ENCODE measurements around the gene DMD. TPM values are rescaled to one million over a fixed set of nuclear protein-coding genes. Genes with fewer than 3 reads are reported as not detected.

Gene DMD
- total RNA-seq, 1 experiment from 2014 or later: 47.2 TPM

- ChIA-PET POLR2A (no interaction called here), CTCF (no interaction called here)
- no peaks in the 10 kb centered on the region for H3K36me3 Mint-ChIP-seq (ENCODE audit: insufficient read depth, unreplicated experiment)
- H3K27me3 Mint-ChIP-seq (ENCODE audit: insufficient read depth, unreplicated experiment): no peaks in the 10 kb centered on the region
- H3K4me1 Mint-ChIP-seq (ENCODE audit: low read depth, unreplicated experiment): peaks cover 14% of the 10 kb centered on the region
- Histone ChIP-seq H3K9me3 (no peaks in the 10 kb centered on the region), H3K36me3 (ENCODE audit: control insufficient read depth, insufficient read depth, low read length) (no peaks in the 10 kb centered on the region), H3K4me3 (ENCODE audit: low read depth, low read length) (no peak overlapping the region), H3K27me3 (replicated peaks; ENCODE audit: control insufficient read depth, insufficient read depth, low read length) (no peaks in the 10 kb centered on the region), H3K4me1 (no peaks in the 10 kb centered on the region)
- DNase-seq: no peak
- H3K27ac Mint-ChIP-seq (ENCODE audit: unreplicated experiment): no peak overlapping the region
- no peaks in the 10 kb centered on the region for H3K9me3 Mint-ChIP-seq (ENCODE audit: unreplicated experiment)
- TF ChIP-seq, protein P1, sequence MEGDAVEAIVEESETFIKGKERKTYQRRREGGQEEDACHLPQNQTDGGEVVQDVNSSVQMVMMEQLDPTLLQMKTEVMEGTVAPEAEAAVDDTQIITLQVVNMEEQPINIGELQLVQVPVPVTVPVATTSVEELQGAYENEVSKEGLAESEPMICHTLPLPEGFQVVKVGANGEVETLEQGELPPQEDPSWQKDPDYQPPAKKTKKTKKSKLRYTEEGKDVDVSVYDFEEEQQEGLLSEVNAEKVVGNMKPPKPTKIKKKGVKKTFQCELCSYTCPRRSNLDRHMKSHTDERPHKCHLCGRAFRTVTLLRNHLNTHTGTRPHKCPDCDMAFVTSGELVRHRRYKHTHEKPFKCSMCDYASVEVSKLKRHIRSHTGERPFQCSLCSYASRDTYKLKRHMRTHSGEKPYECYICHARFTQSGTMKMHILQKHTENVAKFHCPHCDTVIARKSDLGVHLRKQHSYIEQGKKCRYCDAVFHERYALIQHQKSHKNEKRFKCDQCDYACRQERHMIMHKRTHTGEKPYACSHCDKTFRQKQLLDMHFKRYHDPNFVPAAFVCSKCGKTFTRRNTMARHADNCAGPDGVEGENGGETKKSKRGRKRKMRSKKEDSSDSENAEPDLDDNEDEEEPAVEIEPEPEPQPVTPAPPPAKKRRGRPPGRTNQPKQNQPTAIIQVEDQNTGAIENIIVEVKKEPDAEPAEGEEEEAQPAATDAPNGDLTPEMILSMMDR (IDR thresholded peaks at IDR 0.05; ENCODE audit: insufficient read depth in 1 of 2, low read depth in 1 of 2, low read length in 1 of 2, severe bottlenecking in 1 of 2, unreplicated experiment in 1 of 2): no peak
- intact Hi-C loops (cut with micrococcal nuclease; ENCODE audit: unreplicated experiment): no loop called here
- BruUV-seq (replicated peaks): no TSS peak
- no peak overlapping the region for H3K4me3 Mint-ChIP-seq (ENCODE audit: unreplicated experiment)
Observed at GRCh38 chrX:31307952-31308351, 1903.4 kb downstream of the DMD start.

DNA sequence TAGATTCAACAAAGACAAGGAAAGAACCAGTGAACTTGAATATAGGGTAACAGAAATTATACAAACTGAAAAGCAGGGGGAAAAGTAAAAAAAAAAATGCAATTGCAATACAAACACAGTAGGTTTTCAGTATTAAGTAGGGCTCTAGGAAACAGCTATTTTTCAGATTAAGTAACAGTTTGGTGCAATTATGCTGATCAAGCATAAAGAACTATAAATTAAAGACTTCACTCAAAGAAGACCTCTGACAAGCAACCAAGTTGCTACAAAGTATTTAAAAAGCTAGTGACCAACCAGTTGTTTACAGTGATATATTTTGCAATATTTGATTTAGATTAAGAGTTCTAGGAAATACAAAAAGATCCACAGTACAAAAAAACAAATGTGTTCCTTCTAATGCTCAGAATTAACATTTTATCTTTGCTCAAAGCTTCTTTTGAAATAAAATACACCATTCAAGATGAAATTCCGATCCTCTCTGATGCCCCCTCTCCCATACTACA, 1908.7 kb downstream of the DMD start:
- no peaks in the 10 kb centered on the region for H3K27me3 Mint-ChIP-seq (ENCODE audit: insufficient read depth, unreplicated experiment)
- Histone ChIP-seq H3K4me1 (peaks cover 12% of the 10 kb centered on the region), H3K9me3 (no peaks in the 10 kb centered on the region), H3K36me3 (ENCODE audit: control insufficient read depth, insufficient read depth, low read length) (no peaks in the 10 kb centered on the region), H3K27me3 (replicated peaks; ENCODE audit: control insufficient read depth, insufficient read depth, low read length) (no peaks in the 10 kb centered on the region), H3K4me3 (ENCODE audit: low read depth, low read length) (no peak overlapping the region)
- CTCF ChIA-PET: no interaction called here
- no peaks in the 10 kb centered on the region for H3K9me3 Mint-ChIP-seq (ENCODE audit: unreplicated experiment)
- POLR2A ChIA-PET: no interaction called here
- peaks cover 26% of the 10 kb centered on the region for H3K4me1 Mint-ChIP-seq (ENCODE audit: low read depth, unreplicated experiment)
- H3K27ac Mint-ChIP-seq (ENCODE audit: unreplicated experiment): no peak overlapping the region
- BruUV-seq (replicated peaks): no TSS peak
- no peaks in the 10 kb centered on the region for H3K36me3 Mint-ChIP-seq (ENCODE audit: insufficient read depth, unreplicated experiment)
- H3K4me3 Mint-ChIP-seq (ENCODE audit: unreplicated experiment): no peak overlapping the region
- intact Hi-C loops (cut with micrococcal nuclease; ENCODE audit: unreplicated experiment): no loop called here
- DNase-seq: no peak
- TF ChIP-seq, protein P1 (IDR thresholded peaks at IDR 0.05; ENCODE audit: insufficient read depth in 1 of 2, low read depth in 1 of 2, low read length in 1 of 2, severe bottlenecking in 1 of 2, unreplicated experiment in 1 of 2): no peak

- TF ChIP-seq, protein P1 (IDR thresholded peaks at IDR 0.05; ENCODE audit: insufficient read depth in 1 of 2, low read depth in 1 of 2, low read length in 1 of 2, severe bottlenecking in 1 of 2, unreplicated experiment in 1 of 2): no peak
- Mint-ChIP-seq H3K27ac (ENCODE audit: unreplicated experiment) (no peak overlapping the region), H3K9me3 (ENCODE audit: unreplicated experiment) (no peaks in the 10 kb centered on the region), H3K4me1 (ENCODE audit: low read depth, unreplicated experiment) (peaks cover 26% of the 10 kb centered on the region), H3K4me3 (ENCODE audit: unreplicated experiment) (no peak overlapping the region), H3K36me3 (ENCODE audit: insufficient read depth, unreplicated experiment) (no peaks in the 10 kb centered on the region), H3K27me3 (ENCODE audit: insufficient read depth, unreplicated experiment) (no peaks in the 10 kb centered on the region)
- Histone ChIP-seq H3K4me3 (ENCODE audit: low read depth, low read length) (no peak overlapping the region), H3K4me1 (peaks cover 12% of the 10 kb centered on the region), H3K9me3 (no peaks in the 10 kb centered on the region), H3K27me3 (replicated peaks; ENCODE audit: control insufficient read depth, insufficient read depth, low read length) (no peaks in the 10 kb centered on the region), H3K36me3 (ENCODE audit: control insufficient read depth, insufficient read depth, low read length) (no peaks in the 10 kb centered on the region)
- no peak for DNase-seq
- intact Hi-C loops (cut with micrococcal nuclease; ENCODE audit: unreplicated experiment): no loop called here
- POLR2A ChIA-PET: no interaction called here
- CTCF ChIA-PET: no interaction called here
- BruUV-seq (replicated peaks): no TSS peak
Observed at GRCh38 chrX:31301941-31302340, 1909.4 kb downstream of the DMD start.

All from Caco-2 (cell line).